PC-3 (cell line): ENCODE measurements around the gene ARHGEF25.

Experiments
- CTCF ChIP-seq: fragments of 300-600 bp; sonication (generic); conservative IDR thresholded peaks from 2 replicates; pipeline ENCODE4 v1.5.1; 2017; ENCODE audit warnings: antibody characterized with exemption, low read depth, mild to moderate bottlenecking, low read length
- EZH2 ChIP-seq: fragments of 300-600 bp; sonication (generic); IDR thresholded peaks from one replicate; pipeline ENCODE4 v1.6.1; 2017; ENCODE audit warnings: antibody characterized with exemption, mild to moderate bottlenecking, low read length; ENCODE audit not compliant: unreplicated experiment
- EZH2phosphoT487 ChIP-seq: fragments of 300-600 bp; sonication (generic); IDR thresholded peaks from 2 replicates; pipeline ENCODE4 v1.6.1; 2018; ENCODE audit warnings: mild to moderate bottlenecking, antibody characterized with exemption, low read length, borderline replicate concordance

GRCh38 chr12:57581802-57582201 lies 29.4 kb upstream of the ARHGEF25 start:
- TF ChIP-seq CTCF (no peak), EZH2phosphoT487 (no peak), EZH2 (no peak)
